ENCODE data around the gene RNF151.

DNA sequence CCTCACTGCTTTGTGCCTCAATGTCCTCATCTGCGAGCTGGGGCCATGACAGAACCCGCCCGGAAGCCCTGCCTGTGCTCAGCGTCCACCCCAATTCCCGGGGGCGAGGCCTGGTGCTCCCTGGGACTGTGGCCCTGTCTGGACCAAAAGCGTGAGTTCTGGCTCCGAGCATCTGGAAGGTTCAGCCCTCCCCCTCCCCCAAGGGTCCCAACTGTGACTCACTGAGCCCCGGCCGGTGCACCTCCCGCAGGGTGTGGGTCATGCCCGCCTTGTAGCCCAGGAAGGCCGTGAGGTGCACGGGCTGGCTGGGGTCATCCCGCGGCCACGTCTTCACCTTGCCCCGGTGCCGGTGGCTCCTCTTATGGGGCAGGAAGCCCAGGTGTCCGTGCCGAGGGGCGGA lies 12.9 kb upstream of the RNF151 start:
- TF ChIP-seq, protein P1, sequence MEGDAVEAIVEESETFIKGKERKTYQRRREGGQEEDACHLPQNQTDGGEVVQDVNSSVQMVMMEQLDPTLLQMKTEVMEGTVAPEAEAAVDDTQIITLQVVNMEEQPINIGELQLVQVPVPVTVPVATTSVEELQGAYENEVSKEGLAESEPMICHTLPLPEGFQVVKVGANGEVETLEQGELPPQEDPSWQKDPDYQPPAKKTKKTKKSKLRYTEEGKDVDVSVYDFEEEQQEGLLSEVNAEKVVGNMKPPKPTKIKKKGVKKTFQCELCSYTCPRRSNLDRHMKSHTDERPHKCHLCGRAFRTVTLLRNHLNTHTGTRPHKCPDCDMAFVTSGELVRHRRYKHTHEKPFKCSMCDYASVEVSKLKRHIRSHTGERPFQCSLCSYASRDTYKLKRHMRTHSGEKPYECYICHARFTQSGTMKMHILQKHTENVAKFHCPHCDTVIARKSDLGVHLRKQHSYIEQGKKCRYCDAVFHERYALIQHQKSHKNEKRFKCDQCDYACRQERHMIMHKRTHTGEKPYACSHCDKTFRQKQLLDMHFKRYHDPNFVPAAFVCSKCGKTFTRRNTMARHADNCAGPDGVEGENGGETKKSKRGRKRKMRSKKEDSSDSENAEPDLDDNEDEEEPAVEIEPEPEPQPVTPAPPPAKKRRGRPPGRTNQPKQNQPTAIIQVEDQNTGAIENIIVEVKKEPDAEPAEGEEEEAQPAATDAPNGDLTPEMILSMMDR (IDR thresholded peaks at IDR 0.05), result no peak
- TF ChIP-seq EZH2 (IDR thresholded peaks at IDR 0.05; ENCODE audit: borderline replicate concordance, insufficient read depth, low read depth, low read length, poor library complexity, severe bottlenecking), result no peak

All from B cell (primary cell).